Gastrocnemius medialis (tissue), 4 donors: ENCODE results near the gene ARHGAP24. TPM values are rescaled to one million over a fixed set of nuclear protein-coding genes. Genes with fewer than 3 reads are reported as not detected.

Experiments
- ATAC-seq, 2 donors: fragments of 150-250 bp; one replicate each; pipeline ENCODE4 v1.9.1; 2016
- DNase-seq, 2 donors: peaks; one replicate each; pipeline ENCODE4 v3.0.0-alpha.2; 2019
- H3K27ac ChIP-seq, 4 donors: fragments of 200-600 bp; sonication (generic); 1 replicate in 1 of 4; 2 replicates in 3 of 4; pipeline ENCODE4 v1.5.1; 2016 to 2018; ENCODE audit warnings: mild to moderate bottlenecking in 2 of 4, moderate library complexity in 1 of 4
- H3K27me3 ChIP-seq, 3 donors: fragments of 200-600 bp; sonication (generic) in 2 of 3; 1 replicate in 1 of 3; 2 replicates in 2 of 3; pipeline versions ENCODE4 v1.5.1 to v1.6.0; 2016 to 2019; ENCODE audit warnings: mild to moderate bottlenecking in 1 of 3, moderate library complexity in 1 of 3
- H3K36me3 ChIP-seq, 2 donors: fragments of 200-600 bp; sonication (generic) in 1 of 2; one replicate each; pipeline ENCODE4 v1.5.1; 2017 to 2018
- H3K4me1 ChIP-seq, 2 donors: fragments of 200-600 bp; sonication (generic) in 1 of 2; one replicate each; pipeline ENCODE4 v1.5.1; 2016 to 2017; ENCODE audit warnings: mild to moderate bottlenecking in 2 of 2
- H3K4me3 ChIP-seq, 4 donors: fragments of 200-600 bp; sonication (generic) in 3 of 4; 1 replicate in 1 of 4; 2 replicates in 3 of 4; pipeline ENCODE4 v1.5.1; 2016 to 2019; ENCODE audit warnings: mild to moderate bottlenecking in 2 of 4
- H3K9me3 ChIP-seq, 3 donors: fragments of 200-600 bp; sonication (generic) in 2 of 3; 1 replicate in 1 of 3; 2 replicates in 2 of 3; pipeline ENCODE4 v1.5.1; 2016 to 2019
- CTCF ChIP-seq, 5 experiments: fragments of 450-650 bp in 3 of 5; fragments of 200-600 bp in 2 of 5; sonication (generic) in 2 of 5; IDR thresholded peaks in 4 of 5; conservative IDR thresholded peaks in 1 of 5; 1 replicate in 4 of 5; 2 replicates in 1 of 5; pipeline ENCODE4 v1.5.1; 2016 to 2019; ENCODE audit warnings: antibody characterized with exemption in 5 of 5, mild to moderate bottlenecking in 3 of 5, moderate library complexity in 3 of 5
- POLR2A ChIP-seq, 2 donors: fragments of 450-650 bp; IDR thresholded peaks; one replicate each; pipeline ENCODE4 v1.6.1; 2017; ENCODE audit warnings: antibody characterized with exemption in 2 of 2, mild to moderate bottlenecking in 2 of 2, moderate library complexity in 2 of 2
- in situ Hi-C, 4 donors: fragments of 200-750 bp; cut with MboI; loops; one replicate each; pipeline versions ENCODE4 v1.15.0 to v1.8.0; 2017; ENCODE audit warnings: low sequenced_read_pairs in 4 of 4
- intact Hi-C: fragments of 100-400 bp; cut with DNase I; formaldehyde crosslinking; loops from one replicate; pipeline ENCODE4 v1.15.1; 2023; ENCODE audit warnings: low total_unique reads
- total RNA-seq, 4 donors: library from RNA; depleted of rRNA; stranded (reverse); fragments of >200 nt; gene quantifications; one replicate each; pipeline versions ENCODE4 v1.1.0 to v1.2.3, GENCODE V29; 2016

The ARHGAP24 gene
- total RNA-seq, 4 donors from 2014 or later = 2.8 to 7.8 (median 5.3) TPM

- Histone ChIP-seq H3K4me3 (no peak overlapping the region), H3K27ac (peak overlapping the region in 1 of 4 donors; percentile 1), H3K36me3 (no peaks in the 10 kb centered on the region), H3K4me1 (peaks cover 0 to 3% of the 10 kb centered on the region in 2 donors), H3K9me3 (no peaks in the 10 kb centered on the region), H3K27me3 (no peaks in the 10 kb centered on the region)
- intact Hi-C loops (loop anchor here (10.0 kb wide), 1 partner anchor 267 kb away; the partner anchor contains the start of gene ARHGAP24), in situ Hi-C loops (loop anchor here in 2 of 4 donors (10.0 kb wide), 2 partner anchors 587 to 597 kb away; no protein-coding TSS in a partner anchor)
- no peak for TF ChIP-seq CTCF (IDR thresholded peaks at IDR 0.05 in 4 of 5, conservative IDR thresholded peaks at IDR 0.05 in 1 of 5)
- no peak for TF ChIP-seq POLR2A (IDR thresholded peaks at IDR 0.05)
- DNase-seq (no peak), ATAC-seq (no peak)
Measured at GRCh38 chr4:85741381-85741780, 266.4 kb downstream of the ARHGAP24 start.

GRCh38 chr4:85741921-85742591 lies 267.1 kb downstream of the ARHGAP24 start:
- H3K27me3 ChIP-seq = no peaks in the 10 kb centered on the region
- peaks cover 0 to 3% of the 10 kb centered on the region in 2 donors for H3K4me1 ChIP-seq
- intact Hi-C loops = loop anchor here (10.0 kb wide), 1 partner anchor 267 kb away; the partner anchor contains the start of gene ARHGAP24
- no peak overlapping the region for H3K4me3 ChIP-seq
- TF ChIP-seq POLR2A (IDR thresholded peaks at IDR 0.05) (no peak), CTCF (IDR thresholded peaks at IDR 0.05 in 4 of 5, conservative IDR thresholded peaks at IDR 0.05 in 1 of 5) (no peak)
- ATAC-seq (no peak), DNase-seq (no peak)
- no peaks in the 10 kb centered on the region for H3K36me3 ChIP-seq
- peak overlapping the region in 1 of 4 donors; percentile 1 for H3K27ac ChIP-seq
- no peaks in the 10 kb centered on the region for H3K9me3 ChIP-seq
- in situ Hi-C loops = loop anchor here in 2 of 4 donors (10.0 kb wide), 2 partner anchors 587 to 597 kb away; no protein-coding TSS in a partner anchor

- no peak for TF ChIP-seq CTCF (IDR thresholded peaks at IDR 0.05 in 4 of 5, conservative IDR thresholded peaks at IDR 0.05 in 1 of 5)
- no peak for TF ChIP-seq POLR2A (IDR thresholded peaks at IDR 0.05)
- intact Hi-C loops = loop anchor here (5.0 to 10.0 kb wide), 2 partner anchors 270 to 663 kb away; partner anchors contain the start of gene ARHGAP24
- no peak overlapping the region for H3K27ac ChIP-seq
- H3K9me3 ChIP-seq = no peaks in the 10 kb centered on the region
- H3K27me3 ChIP-seq = no peaks in the 10 kb centered on the region
- ATAC-seq = no peak
- no peak for DNase-seq
- no peak overlapping the region for H3K4me3 ChIP-seq
- H3K36me3 ChIP-seq = no peaks in the 10 kb centered on the region
- peaks cover 0 to 3% of the 10 kb centered on the region in 2 donors for H3K4me1 ChIP-seq
- in situ Hi-C loops = loop anchor here in 3 of 4 donors (5.0 to 10.0 kb wide), 3 partner anchors 590 to 600 kb away; no protein-coding TSS in a partner anchor
Measured at GRCh38 chr4:85744950-85745349, 270.0 kb downstream of the ARHGAP24 start.

GRCh38 chr4:85745939-85746338 lies 271.0 kb downstream of the ARHGAP24 start:
- H3K27ac ChIP-seq = no peak overlapping the region
- peaks cover 0 to 3% of the 10 kb centered on the region in 2 donors for H3K4me1 ChIP-seq
- in situ Hi-C loops = loop anchor here in 3 of 4 donors (5.0 to 10.0 kb wide), 3 partner anchors 591 to 601 kb away; no protein-coding TSS in a partner anchor

More at GRCh38 chr4:85745939-85746338, 271.0 kb downstream of the ARHGAP24 start:
- Histone ChIP-seq H3K4me3 (no peak overlapping the region), H3K9me3 (no peaks in the 10 kb centered on the region), H3K27me3 (no peaks in the 10 kb centered on the region), H3K36me3 (no peaks in the 10 kb centered on the region)
- no peak for DNase-seq
- no peak for TF ChIP-seq POLR2A (IDR thresholded peaks at IDR 0.05)
- no peak for TF ChIP-seq CTCF (IDR thresholded peaks at IDR 0.05 in 4 of 5, conservative IDR thresholded peaks at IDR 0.05 in 1 of 5)
- intact Hi-C loops = loop anchor here (5.0 to 10.0 kb wide), 2 partner anchors 271 to 664 kb away; partner anchors contain the start of gene ARHGAP24
- no peak for ATAC-seq
